ENCODE data around the gene HYKK. TPM values are rescaled to one million over a fixed set of nuclear protein-coding genes. Genes with fewer than 3 reads are reported as not detected.

HYKK gene
- total and polyA plus RNA-seq, 2 donors (not counting 3 experiments of a cell fraction or from before 2014, with no cell fraction given), result 1.0 to 2.1 TPM

DNA sequence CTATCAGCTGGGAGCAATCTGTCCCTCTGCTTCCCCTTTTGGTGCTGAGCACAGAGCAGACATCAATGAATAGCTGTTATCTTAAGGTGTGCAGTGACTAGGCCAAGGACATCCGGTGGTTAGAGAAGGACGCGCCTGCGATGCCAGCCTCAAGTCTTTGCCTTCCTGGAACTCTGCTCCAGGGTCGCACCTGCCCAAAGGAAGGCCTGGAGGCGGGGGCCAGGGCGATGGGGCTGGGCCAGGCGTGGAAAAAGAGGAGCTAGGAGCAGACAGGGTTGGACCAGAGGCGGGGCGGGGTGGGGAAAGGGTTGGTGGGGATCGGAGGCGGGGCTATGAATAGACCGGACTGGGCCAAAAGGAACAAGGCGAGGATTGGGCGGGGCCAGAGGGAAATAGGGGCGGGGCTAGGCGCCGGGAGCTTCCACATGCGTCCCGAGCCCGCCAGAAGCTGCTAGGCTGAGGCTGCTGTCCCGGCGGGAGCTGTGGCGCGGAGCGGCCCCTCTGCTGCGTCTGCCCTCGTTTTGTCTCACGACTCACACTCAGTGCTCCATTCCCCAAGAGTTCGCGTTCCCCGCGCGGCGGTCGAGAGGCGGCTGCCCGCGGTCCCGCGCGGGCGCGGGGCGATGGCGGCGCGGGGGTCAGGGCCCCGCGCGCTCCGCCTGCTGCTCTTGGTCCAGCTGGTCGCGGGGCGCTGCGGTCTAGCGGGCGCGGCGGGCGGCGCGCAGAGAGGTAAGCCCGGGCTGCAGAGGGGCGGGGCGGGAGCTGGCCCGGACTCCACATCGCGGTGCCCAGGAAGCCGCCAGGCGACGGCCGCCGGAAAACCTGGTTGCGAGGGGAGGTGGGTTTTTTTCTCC is 57.9 kb downstream of the HYKK start, which contains the start of gene CHRNA5:
Gene CHRNA5 (plus strand): TSS at position 424 of the 854 bp plus-strand sequence. CDS start 200 bp downstream, at position 624.
- intact Hi-C loops (cut with micrococcal nuclease) (loop anchor here (1.0 kb wide), 1 partner anchor 25 kb away; the partner anchor contains the start of gene PSMA4), dilution Hi-C loops (cut with MboI; ENCODE audit: extremely low pct_ligation_motif_present, low sequenced_read_pairs) (no loop called here)
- peak within 1 kb of the TSS; percentile 99 for H3K4me2 ChIP-seq (ENCODE audit: insufficient read depth, low read length)
- no peaks in the 10 kb centered on the region for H3K9me1 ChIP-seq (replicated peaks; ENCODE audit: control insufficient read depth, extremely low read depth, insufficient read depth, low read length)
- CTCF ChIA-PET, result interaction anchor here (0.7 to 2.5 kb wide), 13 partner anchors 9 to 308 kb away, joined by 3 to 27 read pairs (median 5); partner anchors contain the start of genes MORF4L1 and PSMA4
- TF ChIP-seq FOS (IDR thresholded peaks at IDR 0.05; ENCODE audit: borderline replicate concordance, insufficient read depth, low read length) (no peak), POLR2A (IDR thresholded peaks at IDR 0.05; ENCODE audit: low read depth, low read length) (peak; percentile 75), POLR2AphosphoS5 (IDR thresholded peaks at IDR 0.05; ENCODE audit: insufficient read depth, low read depth, low read length) (peak; percentile 71), JUN (IDR thresholded peaks at IDR 0.05; ENCODE audit: borderline replicate concordance, insufficient read depth, insufficient read length, low read depth) (no peak), EZH2 (IDR thresholded peaks at IDR 0.05; ENCODE audit: borderline replicate concordance, low read depth, low read length, severe bottlenecking) (no peak), GATA2 (IDR thresholded peaks at IDR 0.05; ENCODE audit: insufficient read depth, insufficient read length, low read depth, low read length) (peak; percentile 24), MYC (IDR thresholded peaks at IDR 0.05; ENCODE audit: low read depth, low read length) (no peak)
- TF ChIP-seq, protein P1, sequence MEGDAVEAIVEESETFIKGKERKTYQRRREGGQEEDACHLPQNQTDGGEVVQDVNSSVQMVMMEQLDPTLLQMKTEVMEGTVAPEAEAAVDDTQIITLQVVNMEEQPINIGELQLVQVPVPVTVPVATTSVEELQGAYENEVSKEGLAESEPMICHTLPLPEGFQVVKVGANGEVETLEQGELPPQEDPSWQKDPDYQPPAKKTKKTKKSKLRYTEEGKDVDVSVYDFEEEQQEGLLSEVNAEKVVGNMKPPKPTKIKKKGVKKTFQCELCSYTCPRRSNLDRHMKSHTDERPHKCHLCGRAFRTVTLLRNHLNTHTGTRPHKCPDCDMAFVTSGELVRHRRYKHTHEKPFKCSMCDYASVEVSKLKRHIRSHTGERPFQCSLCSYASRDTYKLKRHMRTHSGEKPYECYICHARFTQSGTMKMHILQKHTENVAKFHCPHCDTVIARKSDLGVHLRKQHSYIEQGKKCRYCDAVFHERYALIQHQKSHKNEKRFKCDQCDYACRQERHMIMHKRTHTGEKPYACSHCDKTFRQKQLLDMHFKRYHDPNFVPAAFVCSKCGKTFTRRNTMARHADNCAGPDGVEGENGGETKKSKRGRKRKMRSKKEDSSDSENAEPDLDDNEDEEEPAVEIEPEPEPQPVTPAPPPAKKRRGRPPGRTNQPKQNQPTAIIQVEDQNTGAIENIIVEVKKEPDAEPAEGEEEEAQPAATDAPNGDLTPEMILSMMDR (IDR thresholded peaks at IDR 0.05; ENCODE audit: extremely low read depth in 1 of 2, insufficient read depth in 1 of 2, low read depth in 1 of 2, low read length in 2 of 2), result no peak
- TF ChIP-seq, protein P2, sequence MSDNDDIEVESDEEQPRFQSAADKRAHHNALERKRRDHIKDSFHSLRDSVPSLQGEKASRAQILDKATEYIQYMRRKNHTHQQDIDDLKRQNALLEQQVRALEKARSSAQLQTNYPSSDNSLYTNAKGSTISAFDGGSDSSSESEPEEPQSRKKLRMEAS (IDR thresholded peaks at IDR 0.05; ENCODE audit: insufficient read depth, insufficient read length), result no peak
- no peaks in the 10 kb centered on the region for H3K79me2 ChIP-seq (ENCODE audit: control insufficient read depth, insufficient read depth, low read length)
- BruUV-seq (replicated peaks), result no TSS peak
- H3K4me3 ChIP-seq (replicated peaks in 1 of 3; ENCODE audit: insufficient read depth in 1 of 3, low read depth in 1 of 3, low read length in 3 of 3), result peak within 1 kb of the TSS; percentile 66 to 95 (median 94)
- no peaks in the 10 kb centered on the region for H3K9me3 ChIP-seq (replicated peaks; ENCODE audit: control insufficient read depth, insufficient read depth, low read length)
- peak within 1 kb of the TSS; percentile 50 for H3K9ac ChIP-seq (replicated peaks; ENCODE audit: extremely low read depth, insufficient read depth, low read length)
- no peak within 1 kb of the TSS for H3K27ac ChIP-seq (ENCODE audit: insufficient read depth, low read depth, low read length)
- POLR2A ChIA-PET, result interaction anchor here (0.6 to 1.3 kb wide), 4 partner anchors 16 to 266 kb away, joined by 3 to 7 read pairs (median 6); partner anchors contain the start of genes PSMA4 and SKIC8
- peaks cover 2 to 7% of the 10 kb centered on the region in 2 experiments for H3K27me3 ChIP-seq (ENCODE audit: control insufficient read depth in 2 of 2, insufficient read depth in 2 of 2, low read length in 2 of 2)
- H3K4me1 ChIP-seq (ENCODE audit: control insufficient read depth, extremely low read depth, insufficient read depth, low read length), result peaks cover 12% of the 10 kb centered on the region
- DNase-seq (ENCODE audit: low read depth, low spot score), result peak; percentile 85
- peak within 1 kb of the TSS; percentile 97 for H2AFZ ChIP-seq (ENCODE audit: low read depth, low read length)
- peak; percentile 79 for FAIRE-seq
- H3K36me3 ChIP-seq (ENCODE audit: control insufficient read depth in 2 of 2, extremely low read depth in 1 of 2, insufficient read depth in 2 of 2, low read length in 2 of 2), result no peaks in the 10 kb centered on the region
- H4K20me1 ChIP-seq (replicated peaks; ENCODE audit: control insufficient read depth, extremely low read depth, insufficient read depth, low read length), result no peaks in the 10 kb centered on the region
